GM12878 (cell line): ENCODE data around the gene POM121L12. TPM values are rescaled to one million over a fixed set of nuclear protein-coding genes. Genes with fewer than 3 reads are reported as not detected.

Experiments
- ATAC-seq: fragments of 200-7000 bp; cut with Tn5 transposase; 3 replicates; pipeline ENCODE4 v1.9.1; 2020; ENCODE audit warnings: mild to moderate bottlenecking, moderate library complexity
- BruUV-seq: library from RNA; stranded (reverse); fragments of 400-500 nt; replicated peaks from 2 replicates; lab custom pipeline; 2021; lab: Mats Ljungman, UMichigan
- CTCF ChIA-PET: fragments of 300-600 bp; sonication (Branson Sonifier 250); formaldehyde crosslinking; extraction: SDS; loops from one replicate; lab custom pipeline; 2021; ENCODE audit warnings: inconsistent platforms; lab: Yijun Ruan, JAX
- POLR2A ChIA-PET: fragments of 350-600 bp; formaldehyde crosslinking; extraction: SDS; loops from one replicate; lab custom pipeline; 2021; ENCODE audit warnings: inconsistent platforms; lab: Charles Lee
- RAD21 ChIA-PET: fragments of 300-600 bp; sonication (Branson Sonifier 250); formaldehyde crosslinking; loops from one replicate; lab custom pipeline; 2023; ENCODE audit warnings: antibody characterized with exemption; ENCODE audit not compliant: unreplicated experiment; lab: Charles Lee
- SMC1A ChIA-PET: fragments of 300-600 bp; sonication (Branson Sonifier 250); formaldehyde crosslinking; loops from one replicate; lab custom pipeline; 2023; ENCODE audit not compliant: unreplicated experiment, uncharacterized antibody; lab: Charles Lee
- DNase-seq: peaks from one replicate; pipeline ENCODE4 v3.0.0-alpha.2; 2011; ENCODE audit warnings: low read depth, low spot score
- FAIRE-seq: peaks from 3 replicates; lab custom pipeline; 2011; peaks lifted over from hg19 to GRCh38; lab: Jason Lieb, UNC
- H2AFZ ChIP-seq: 2 replicates; pipeline ENCODE4 v1.6.0; 2011; ENCODE audit warnings: low read depth, low read length, control low read depth; ENCODE audit not compliant: control insufficient read depth
- H3K27ac ChIP-seq: 2 replicates; pipeline ENCODE4 v1.5.1; 2011; ENCODE audit warnings: control low read depth; ENCODE audit not compliant: control insufficient read depth, insufficient read depth
- H3K27me3 ChIP-seq, 2 experiments: replicated peaks in 1 of 2; 2 replicates each; pipeline versions ENCODE4 v1.6.0 to v1.6.1; 2011; ENCODE audit warnings: low read length in 1 of 2; ENCODE audit not compliant: control insufficient read depth in 2 of 2, insufficient read depth in 2 of 2
- H3K36me3 ChIP-seq, 2 experiments: 2 replicates each; pipeline ENCODE4 v1.5.1; 2011; ENCODE audit warnings: low read length in 1 of 2; ENCODE audit not compliant: control insufficient read depth in 2 of 2, insufficient read depth in 2 of 2
- H3K4me1 ChIP-seq: 2 replicates; pipeline ENCODE4 v1.6.1; 2011; ENCODE audit warnings: mild to moderate bottlenecking, low read length, moderate library complexity, mixed read lengths; ENCODE audit not compliant: control insufficient read depth, insufficient read depth
- H3K4me2 ChIP-seq: 2 replicates; pipeline ENCODE4 v1.6.0; 2011; ENCODE audit warnings: control low read depth; ENCODE audit not compliant: control insufficient read depth, insufficient read depth
- H3K4me3 ChIP-seq: fragments of 200-600 bp; sonication (generic); 2 replicates; pipeline ENCODE4 v1.5.1; 2016
- H3K79me2 ChIP-seq: 2 replicates; pipeline ENCODE4 v1.6.0; 2011; ENCODE audit warnings: low read length; ENCODE audit not compliant: control insufficient read depth, insufficient read depth
- H3K9ac ChIP-seq: 2 replicates; pipeline ENCODE4 v1.8.0; 2011; ENCODE audit warnings: low read length, control low read depth, mixed read lengths; ENCODE audit not compliant: control insufficient read depth, insufficient read depth
- H3K9me3 ChIP-seq: replicated peaks from 3 replicates; pipeline ENCODE4 v1.5.1; 2011; ENCODE audit warnings: mild to moderate bottlenecking, low read length; ENCODE audit not compliant: control insufficient read depth, insufficient read depth
- H4K20me1 ChIP-seq: 2 replicates; pipeline ENCODE4 v1.6.0; 2011; ENCODE audit not compliant: control insufficient read depth, insufficient read depth
- JUNB ChIP-seq: IDR thresholded peaks from 2 replicates; pipeline ENCODE4 v1.6.1; 2016; ENCODE audit warnings: antibody characterized with exemption, mild to moderate bottlenecking
- JUND ChIP-seq: IDR thresholded peaks from 2 replicates; pipeline ENCODE4 v1.6.1; 2012; ENCODE audit warnings: low read depth, mild to moderate bottlenecking, low read length, improper control_type of control experiment, moderate library complexity
- MTA2 ChIP-seq: fragments of 450-650 bp; IDR thresholded peaks from 2 replicates; pipeline ENCODE4 v1.6.1; 2016; ENCODE audit warnings: low read depth, mild to moderate bottlenecking, moderate library complexity
- NR2C1 ChIP-seq: fragments of 450-650 bp; IDR thresholded peaks from 2 replicates; pipeline ENCODE4 v1.6.1; 2017; ENCODE audit warnings: antibody characterized with exemption, mild to moderate bottlenecking, moderate library complexity
- RUNX3 ChIP-seq: IDR thresholded peaks from 2 replicates; pipeline ENCODE4 v1.6.1; 2012; ENCODE audit warnings: low read length, inconsistent platforms
- SIN3A ChIP-seq: IDR thresholded peaks from 2 replicates; pipeline ENCODE4 v1.6.1; 2012; ENCODE audit warnings: low read depth, low read length, improper control_type of control experiment
- ZBED1 ChIP-seq: IDR thresholded peaks from 2 replicates; pipeline ENCODE4 v1.6.1; 2016; ENCODE audit warnings: borderline replicate concordance
- WGBS: methylation state at CpG from one replicate; pipeline ENCODE4 v1.1.6; 2016; ENCODE audit warnings: low lambda C conversion rate; ENCODE audit not compliant: insufficient replicate concordance, insufficient coverage; ENCODE audit errors: missing lambda C conversion rate; 5-methylcytosine and 5-hydroxymethylcytosine counted together
- in situ Hi-C: fragments of 300-500 bp; cut with MboI; formaldehyde crosslinking; loops from 9 replicates; pipeline ENCODE4 v1.14.3; 2018; ENCODE audit warnings: mixed read lengths
- intact Hi-C: fragments of 100-400 bp; cut with micrococcal nuclease; formaldehyde crosslinking; loops from one replicate; pipeline ENCODE4 v1.14.2; 2022; ENCODE audit not compliant: unreplicated experiment
- polyA plus RNA-seq, 11 experiments: library from polyadenylated mRNA; depleted of rRNA in 4 of 11; unstranded in 6 of 11; stranded (reverse) in 5 of 11; fragments of >200 nt; fragmentation: Nextera tagmentation in 4 of 11; fragmentation: Illumina TruSeq in 1 of 11; extraction: Ambion mirVana in 4 of 11; extraction: Trizol in 1 of 11; gene quantifications; 1 replicate in 1 of 11; 2 replicates in 10 of 11; pipeline versions ENCODE4 v1.2.1 to v1.2.3, GENCODE V29; 2011 to 2016; ENCODE audit warnings: inconsistent platforms in 2 of 11, missing spikeins in 2 of 11, low read depth in 1 of 11
- total RNA-seq, 4 experiments: library from RNA; depleted of rRNA in 3 of 4; stranded (reverse); fragments of >200 nt in 3 of 4; fragmentation: Illumina TruSeq in 1 of 4; extraction: Trizol in 1 of 4; gene quantifications; 2 replicates each; pipeline versions ENCODE4 v1.2.1 to v1.2.3, GENCODE V29; 2013 to 2021
- TF ChIP-seq, protein P1 (sequence below): fragments of 450-650 bp; IDR thresholded peaks from 2 replicates; pipeline ENCODE4 v1.6.1; 2017; ENCODE audit warnings: borderline replicate concordance

Gene POM121L12
- total and polyA plus RNA-seq, 10 of the 15 experiments (the other 5 are each of a cell fraction or from before 2014, with no cell fraction given): not detected

DNA sequence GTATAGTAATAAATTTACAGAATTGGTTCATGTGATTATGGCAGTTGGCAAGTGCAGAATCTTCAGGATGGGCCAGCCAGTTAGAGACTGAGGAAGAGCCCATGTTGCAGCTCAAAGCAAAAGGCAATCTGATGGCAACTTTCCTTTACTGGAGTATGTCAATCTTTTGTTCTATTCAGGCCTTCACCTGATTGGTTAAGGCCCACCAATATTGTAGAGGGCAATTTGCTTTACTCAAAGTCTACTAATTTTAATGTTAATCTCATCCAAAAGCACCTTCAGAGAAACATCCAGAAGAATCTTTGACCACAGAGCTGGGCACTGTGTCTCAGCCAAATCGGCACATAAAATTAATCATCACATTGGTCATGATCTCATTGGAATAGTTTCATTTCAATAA is 20.0 kb upstream of the POM121L12 start:
- H3K9me3 ChIP-seq: no peaks in the 10 kb centered on the region; the same call in 2 of the 3 replicates
- no peaks in the 10 kb centered on the region for H3K79me2 ChIP-seq
- no peak overlapping the region for H3K27ac ChIP-seq
- CTCF ChIA-PET: no interaction called here
- H3K27me3 ChIP-seq: no peaks in the 10 kb centered on the region
- no peak for DNase-seq
- H3K4me1 ChIP-seq: no peaks in the 10 kb centered on the region
- in situ Hi-C loops (no loop called here), intact Hi-C loops (no loop called here)
- H3K36me3 ChIP-seq: no peaks in the 10 kb centered on the region
- WGBS: 43% methylated on average over 1 of the region's 1 CpG
- SMC1A ChIA-PET: no interaction called here
- no TSS peak for BruUV-seq
- no peak overlapping the region for H3K4me2 ChIP-seq
- no peak for FAIRE-seq
- H3K9ac ChIP-seq: no peak overlapping the region
- H2AFZ ChIP-seq: no peak overlapping the region
- TF ChIP-seq NR2C1 (no peak), JUNB (no peak), ZBED1 (no peak), RUNX3 (no peak), MTA2 (no peak)
- TF ChIP-seq, protein P1, sequence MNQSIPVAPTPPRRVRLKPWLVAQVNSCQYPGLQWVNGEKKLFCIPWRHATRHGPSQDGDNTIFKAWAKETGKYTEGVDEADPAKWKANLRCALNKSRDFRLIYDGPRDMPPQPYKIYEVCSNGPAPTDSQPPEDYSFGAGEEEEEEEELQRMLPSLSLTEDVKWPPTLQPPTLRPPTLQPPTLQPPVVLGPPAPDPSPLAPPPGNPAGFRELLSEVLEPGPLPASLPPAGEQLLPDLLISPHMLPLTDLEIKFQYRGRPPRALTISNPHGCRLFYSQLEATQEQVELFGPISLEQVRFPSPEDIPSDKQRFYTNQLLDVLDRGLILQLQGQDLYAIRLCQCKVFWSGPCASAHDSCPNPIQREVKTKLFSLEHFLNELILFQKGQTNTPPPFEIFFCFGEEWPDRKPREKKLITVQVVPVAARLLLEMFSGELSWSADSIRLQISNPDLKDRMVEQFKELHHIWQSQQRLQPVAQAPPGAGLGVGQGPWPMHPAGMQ: no peak
- RAD21 ChIA-PET: no interaction called here
- no peaks in the 10 kb centered on the region for H4K20me1 ChIP-seq
- no peak for ATAC-seq
- H3K4me3 ChIP-seq: no peak overlapping the region
- POLR2A ChIA-PET: no interaction called here

DNA sequence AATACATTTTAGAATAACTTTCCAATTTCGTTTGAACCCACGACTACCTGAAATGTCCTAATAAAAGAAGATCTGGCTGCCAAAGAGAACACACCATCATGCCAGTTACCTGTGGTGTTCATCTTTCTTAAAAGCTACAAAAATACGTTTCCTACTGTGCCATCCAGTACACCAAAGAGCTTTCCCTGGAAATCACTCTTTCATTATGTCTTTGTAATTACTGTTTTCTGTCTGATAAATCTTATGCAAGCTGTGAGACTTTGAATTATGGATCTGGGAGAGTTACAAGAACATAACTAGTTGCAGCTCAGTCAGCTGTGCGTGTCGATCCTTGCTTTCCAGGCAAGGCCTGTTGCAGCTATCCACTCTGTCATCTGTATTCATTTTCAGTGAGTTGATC is 12.5 kb upstream of the POM121L12 start:
- Histone ChIP-seq H2AFZ (no peak overlapping the region), H3K27me3 (no peaks in the 10 kb centered on the region), H3K9ac (no peak overlapping the region), H3K4me1 (no peaks in the 10 kb centered on the region), H3K4me3 (no peak overlapping the region), H3K27ac (no peak overlapping the region), H3K36me3 (no peaks in the 10 kb centered on the region), H4K20me1 (no peaks in the 10 kb centered on the region), H3K79me2 (no peaks in the 10 kb centered on the region), H3K9me3 (no peaks in the 10 kb centered on the region), H3K4me2 (no peak overlapping the region)
- SMC1A ChIA-PET: interaction anchor here (0.6 to 0.9 kb wide), 2 partner anchors 20 to 152 kb away, joined by 3 to 4 read pairs; no protein-coding TSS in a partner anchor
- BruUV-seq: no TSS peak
- no peak for TF ChIP-seq JUND
- no peak for TF ChIP-seq SIN3A
- intact Hi-C loops: no loop called here
- CTCF ChIA-PET: no interaction called here
- FAIRE-seq (no peak), ATAC-seq (no peak), DNase-seq (no peak)
- RAD21 ChIA-PET: interaction anchor here (0.6 kb wide), 1 partner anchor 208 kb away, joined by 3 read pairs; no protein-coding TSS in a partner anchor
- WGBS: 27% methylated on average over 5 of the region's 5 CpGs
- in situ Hi-C loops: no loop called here
- POLR2A ChIA-PET: no interaction called here
